Stimulated activated CD4-positive, alpha-beta T cell treated with anti-CD3 and anti-CD28 coated beads, Interleukin-4, amount 100 ng/mL, for 4 hours (primary cell): ENCODE data around the gene SLC27A1.
"Not testable (repeated sequence)": the region's sequence is repeated elsewhere in the genome, so short reads cannot be mapped to it uniquely, and the experiment has no call there.

Experiments used
- DNase-seq, 2 experiments: peaks; one replicate each; pipeline ENCODE4 v3.0.0-alpha.2; 2020

The SLC27A1 gene

DNA sequence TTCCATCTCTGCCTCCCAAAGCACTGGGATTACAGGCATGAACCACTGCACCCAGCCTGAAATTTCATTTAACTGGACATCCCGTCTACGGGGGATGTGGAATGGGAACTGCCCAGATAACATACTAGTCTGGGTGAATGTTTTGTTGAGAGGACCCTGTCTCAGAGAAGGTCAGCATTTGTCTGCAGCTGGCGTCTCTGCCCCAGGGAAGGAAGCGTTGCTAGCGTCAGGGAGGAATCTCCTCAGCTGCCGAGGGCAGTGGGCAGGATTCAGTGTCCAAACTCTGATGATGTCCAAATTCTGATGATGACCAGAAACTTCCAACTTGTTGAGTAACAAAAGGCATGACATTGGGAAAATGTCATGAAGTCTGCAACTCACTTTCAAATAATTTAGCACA, 12.7 kb upstream of the SLC27A1 start:
- DNase-seq, result no peak

DNA sequence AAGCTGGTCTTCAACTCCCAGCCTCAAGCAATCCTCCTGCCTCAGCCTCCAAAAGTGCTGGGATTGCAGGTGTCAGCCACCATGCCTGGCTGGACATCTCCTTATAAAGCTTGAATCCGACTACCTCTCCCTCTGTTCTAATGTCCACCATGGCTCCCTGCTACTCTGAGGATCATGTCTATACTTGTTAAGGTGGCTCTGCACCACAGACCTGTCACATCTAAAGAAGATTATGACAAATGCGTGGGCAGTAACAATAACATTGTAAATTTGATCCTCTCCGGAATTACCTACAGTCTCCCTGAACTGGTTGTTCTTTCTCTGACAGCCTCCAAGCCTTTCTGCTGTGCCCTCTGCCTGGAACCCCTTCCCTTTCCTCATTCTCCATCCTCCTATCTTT, 11.4 kb upstream of the SLC27A1 start:
- no peak for DNase-seq

DNA sequence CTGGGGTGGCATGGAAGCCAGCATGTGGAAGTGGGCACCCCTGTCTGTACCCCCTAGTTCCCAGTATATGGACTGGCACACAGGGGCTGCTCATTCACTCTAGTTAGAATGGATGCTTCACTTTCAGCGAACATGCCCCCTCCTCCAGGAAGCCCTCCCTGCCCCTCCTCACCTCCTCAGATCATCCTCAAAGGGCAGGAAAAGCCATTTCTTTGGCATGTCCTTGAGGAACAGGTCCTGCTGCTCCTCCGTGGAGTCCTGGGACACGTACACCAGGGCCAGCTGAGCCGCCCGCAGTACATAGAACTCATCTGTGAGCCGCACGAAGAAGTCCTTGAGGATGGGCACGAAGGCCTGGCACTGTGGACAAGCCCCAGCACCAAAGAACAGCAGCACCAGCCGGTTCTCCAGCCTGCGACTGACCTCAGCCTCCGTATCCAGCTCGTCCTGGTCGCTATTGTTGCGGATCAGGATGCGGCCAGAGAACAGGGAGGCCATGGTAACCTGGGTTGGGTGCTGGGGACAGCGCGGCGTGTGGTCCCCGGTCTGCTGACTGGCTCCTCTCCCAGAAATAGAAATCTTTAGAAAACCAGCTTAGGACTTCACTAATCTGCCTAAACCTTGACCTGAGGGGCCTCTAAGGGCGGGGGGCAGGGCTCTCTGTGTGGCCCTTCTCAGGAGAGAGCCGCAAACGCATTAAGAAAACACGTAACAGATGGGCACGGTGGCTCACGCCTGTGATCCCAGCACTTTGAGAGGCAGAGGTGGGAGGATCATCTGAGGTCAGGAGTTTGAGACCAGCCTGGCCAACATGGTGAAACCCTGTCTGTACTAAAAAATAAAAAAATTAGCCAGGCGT, 9.7 kb upstream of the SLC27A1 start, which contains the start of gene NXNL1:
TSS of gene NXNL1 (minus strand) at position 555 of the 859 bp plus-strand sequence. CDS start at position 498, 57 bp downstream.
- DNase-seq, result no peak

DNA sequence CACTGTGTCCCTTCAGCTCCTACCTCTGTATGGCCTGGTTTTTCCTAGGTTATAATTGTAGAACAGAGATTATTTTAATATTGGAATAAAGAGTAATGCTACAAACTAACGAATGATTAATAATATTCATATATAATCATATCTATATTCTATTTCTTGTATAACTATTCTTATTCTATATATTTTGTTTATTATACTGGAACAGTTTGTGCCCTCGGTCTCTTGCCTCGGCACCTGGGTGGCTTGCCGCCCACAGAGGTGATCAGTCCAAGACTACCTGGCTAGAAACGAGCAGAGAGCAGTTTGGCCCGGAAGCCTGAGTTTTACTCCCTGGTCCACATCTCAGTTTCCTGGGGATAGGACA, 3.9 kb upstream of the SLC27A1 start:
- no peak for DNase-seq

GRCh38 chr19:17467471-17468301, 2.6 kb upstream of the SLC27A1 start:
- DNase-seq, result no peak

DNA sequence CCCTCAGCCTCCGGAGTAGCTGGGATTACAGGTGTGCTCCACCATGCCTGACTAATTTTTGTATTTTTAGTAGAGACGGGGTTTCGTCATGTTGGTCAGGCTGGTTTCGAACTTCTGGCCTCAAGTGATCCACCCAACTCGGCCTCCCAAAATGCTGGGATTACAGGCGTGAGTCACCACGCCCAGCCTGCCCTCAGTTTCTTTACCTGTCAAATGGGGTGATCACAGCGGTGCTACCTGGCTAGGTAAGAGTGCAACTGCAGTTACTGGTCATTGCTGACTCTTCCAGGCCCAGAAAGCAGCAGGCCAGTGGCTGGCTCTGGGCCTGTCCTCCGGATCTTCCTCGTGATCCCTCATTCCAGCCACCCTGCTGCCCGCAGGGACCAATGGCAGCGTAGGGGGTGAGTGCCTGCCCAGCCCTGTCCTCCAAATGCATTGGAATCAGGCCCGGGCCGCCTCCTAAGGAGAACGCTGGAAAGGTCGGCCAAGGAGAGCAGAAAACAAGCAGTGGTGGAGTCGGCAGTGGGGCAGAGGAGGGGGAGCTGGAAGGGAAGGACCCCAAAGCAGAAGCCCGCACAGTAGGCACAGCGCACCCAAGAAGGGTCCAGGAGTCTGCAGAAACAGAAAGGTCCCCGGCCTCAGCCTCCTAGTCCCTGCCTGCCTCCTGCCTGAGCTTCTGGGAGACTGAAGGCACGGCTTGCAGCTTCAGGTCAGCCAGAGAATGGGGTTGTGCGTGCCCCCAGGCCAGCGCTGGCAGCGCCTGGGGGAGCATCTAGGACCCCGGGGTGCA, 1.8 kb upstream of the SLC27A1 start:
- DNase-seq, result no peak

DNA sequence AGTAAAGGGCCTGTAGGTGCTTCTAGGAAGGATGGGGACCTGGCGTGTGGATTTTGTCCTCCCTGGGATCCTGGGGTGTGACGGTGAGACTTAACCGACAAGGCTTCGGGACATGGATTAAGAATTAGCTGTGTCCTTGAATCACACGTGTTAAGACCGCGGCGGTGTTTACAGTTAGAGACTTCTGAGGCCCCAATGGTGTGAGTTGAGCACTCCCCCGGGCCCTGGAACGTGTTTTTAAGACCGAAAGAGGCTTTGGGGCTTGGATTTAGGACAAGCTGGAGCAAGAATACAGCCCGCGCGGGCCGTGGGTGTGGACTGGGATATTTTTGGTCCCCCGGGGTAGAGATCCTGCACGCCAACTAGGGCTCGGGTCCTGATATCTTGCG, 1.2 kb upstream of the SLC27A1 start:
- no peak for DNase-seq

- peak; percentile 86 to 93 for DNase-seq
These were observed 750 bp upstream of the SLC27A1 start for GRCh38 chr19:17469481-17470067.

- DNase-seq, result no peak
These were observed 1.2 kb downstream of the SLC27A1 start for GRCh38 chr19:17471410-17472125.

DNA sequence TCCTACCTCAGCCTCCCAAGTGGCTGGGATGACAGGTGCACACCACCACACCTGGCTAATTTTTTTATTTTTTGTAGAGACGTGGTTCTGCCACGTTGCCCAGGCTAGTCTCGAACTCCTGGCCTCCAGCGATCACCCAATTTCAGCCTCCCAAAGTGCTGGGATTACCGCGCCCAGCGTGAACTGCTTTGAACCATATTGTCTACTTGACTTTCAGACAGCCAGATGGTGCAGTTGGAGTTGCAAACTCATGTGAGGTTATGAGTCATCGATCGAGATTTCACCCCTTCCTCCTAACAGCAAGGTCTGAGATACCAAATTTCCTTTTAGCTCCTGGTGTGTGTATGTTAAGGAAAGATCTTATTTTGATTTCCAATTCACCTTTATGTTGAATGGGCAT, 2.7 kb downstream of the SLC27A1 start:
- DNase-seq, result no peak

DNA sequence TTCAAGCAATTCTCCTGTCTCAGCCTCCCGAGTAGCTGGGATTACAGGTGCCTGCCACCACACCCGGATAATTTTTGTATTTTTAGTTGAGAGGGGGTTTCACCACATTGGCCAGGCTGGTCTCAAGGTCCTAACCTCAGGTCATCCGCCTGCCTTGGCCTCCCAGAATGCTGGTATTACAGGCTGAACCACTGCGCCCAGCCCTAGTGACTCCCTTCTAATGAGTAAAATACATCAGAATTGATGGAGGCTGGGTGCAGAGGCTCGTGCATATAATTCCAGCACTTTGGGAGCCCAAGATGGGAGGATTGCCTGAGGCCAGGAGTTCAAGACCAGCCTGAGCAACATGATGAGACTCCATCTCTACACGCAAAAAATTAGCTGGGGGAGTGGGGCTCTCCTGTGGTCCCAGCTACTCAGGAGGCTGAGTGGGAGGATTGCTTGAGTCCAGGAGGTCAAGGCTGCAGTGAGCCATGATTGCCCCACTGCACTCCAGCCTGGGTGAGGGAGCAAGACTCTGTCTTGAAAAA, 4.8 kb downstream of the SLC27A1 start:
- not testable (repeated sequence) for DNase-seq

DNA sequence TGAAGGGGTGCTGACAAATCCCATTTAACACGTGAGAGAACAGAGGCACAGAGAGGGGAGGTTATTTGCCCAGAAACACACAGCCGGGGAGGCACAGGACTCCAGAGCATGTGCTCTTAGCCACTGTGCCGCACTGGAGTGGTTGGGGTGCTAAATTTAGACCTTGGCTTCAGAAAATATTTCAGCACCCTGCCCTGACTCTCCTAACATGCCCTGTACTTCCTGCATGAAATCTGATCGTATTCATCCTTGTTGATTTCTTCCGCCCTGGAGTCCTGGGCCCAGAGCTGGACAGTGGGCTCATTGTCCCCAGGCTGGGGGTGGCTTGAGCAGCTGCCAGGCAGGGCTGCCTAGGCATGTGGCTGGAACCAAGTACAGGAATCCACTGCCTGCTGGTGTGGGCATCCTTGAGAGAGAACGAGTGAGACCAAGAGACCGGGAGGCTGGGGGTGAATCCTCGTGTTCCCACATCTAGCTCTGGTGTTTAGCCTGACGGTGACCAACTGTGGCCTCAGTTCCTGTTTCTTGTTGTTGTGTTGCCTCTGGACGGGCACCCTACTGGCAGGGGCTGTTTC, 5.3 kb downstream of the SLC27A1 start:
- no peak for DNase-seq

- no peak for DNase-seq
These were observed 9.0 kb downstream of the SLC27A1 start for GRCh38 chr19:17479325-17479791.

- no peak for DNase-seq
These were observed 11.7 kb downstream of the SLC27A1 start for GRCh38 chr19:17481986-17482385.

- no peak for DNase-seq
These were observed 12.7 kb downstream of the SLC27A1 start for GRCh38 chr19:17482877-17483604.

- DNase-seq, result no peak
These were observed 13.3 kb downstream of the SLC27A1 start for GRCh38 chr19:17483605-17484002.

DNA sequence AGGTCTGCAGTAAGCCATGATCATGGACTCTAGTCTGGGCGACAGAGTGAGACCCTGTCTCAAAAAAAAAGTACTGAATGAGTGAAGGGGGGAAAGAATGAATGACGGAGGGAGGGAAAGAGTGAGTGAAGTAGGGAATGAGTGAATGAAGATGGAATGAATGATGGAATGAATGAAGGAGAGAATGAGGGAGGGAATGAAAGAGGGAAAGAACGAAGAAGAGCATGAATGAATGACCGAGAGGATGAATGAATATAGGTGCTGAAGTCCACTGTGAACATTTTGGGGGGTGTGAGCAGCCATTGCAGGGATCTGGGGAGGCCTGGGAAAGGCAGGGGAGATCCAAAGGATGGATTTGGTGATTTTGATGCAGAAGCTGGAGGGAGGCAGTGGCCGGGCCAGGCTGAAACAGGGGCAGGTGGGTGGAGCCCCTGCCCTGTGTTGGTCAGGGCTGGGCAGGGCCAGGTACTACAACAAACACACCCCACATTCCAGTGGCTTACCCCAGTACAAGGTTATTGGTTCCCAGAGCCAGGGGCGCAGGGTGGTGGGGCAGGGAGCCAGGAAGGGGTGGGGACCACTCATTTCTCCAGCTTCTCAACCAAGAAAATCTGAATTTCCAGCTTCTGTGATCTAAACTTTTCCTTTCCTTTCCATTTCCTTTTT, 14.3 kb downstream of the SLC27A1 start:
- DNase-seq, result no peak

GRCh38 chr19:17486545-17487240, 16.4 kb downstream of the SLC27A1 start:
- no peak for DNase-seq
